GM23338 (cell line): ENCODE results near the gene ABHD14A.

Source experiments
- CREB1 ChIP-seq: fragments of 250-450 bp; sonication (Bioruptor Pico); IDR thresholded peaks from 2 replicates; pipeline ENCODE4 v1.5.0; 2020; ENCODE audit warnings: low read depth, mild to moderate bottlenecking, moderate library complexity
- EZH2 ChIP-seq: fragments of 200-600 bp; sonication (generic); IDR thresholded peaks from one replicate; pipeline ENCODE4 v1.8.0; 2017; ENCODE audit warnings: antibody characterized with exemption, mild to moderate bottlenecking, low read depth; ENCODE audit not compliant: unreplicated experiment
- EZH2phosphoT487 ChIP-seq: fragments of 200-600 bp; sonication (generic); IDR thresholded peaks from one replicate; pipeline ENCODE4 v1.8.1; 2018; ENCODE audit warnings: antibody characterized with exemption; ENCODE audit not compliant: unreplicated experiment
- JUNB ChIP-seq: IDR thresholded peaks from one replicate; pipeline ENCODE4 v1.6.1; 2016; ENCODE audit warnings: antibody characterized with exemption; ENCODE audit not compliant: unreplicated experiment
- POLR2AphosphoS5 ChIP-seq: IDR thresholded peaks from 2 replicates; pipeline ENCODE4 v1.6.1; 2016; ENCODE audit warnings: antibody characterized with exemption, low read depth
- TF ChIP-seq, protein P1 (sequence below), 2 experiments: fragments of 200-600 bp in 1 of 2; sonication (generic) in 1 of 2; conservative IDR thresholded peaks; 2 replicates each; pipeline versions ENCODE4 v1.5.1 to v1.6.1; 2016 to 2017; ENCODE audit warnings: antibody characterized with exemption in 2 of 2, low read depth in 2 of 2, mild to moderate bottlenecking in 2 of 2, moderate library complexity in 1 of 2
- TF ChIP-seq, protein P2 (sequence below): IDR thresholded peaks from one replicate; pipeline ENCODE4 v1.6.1; 2018; ENCODE audit warnings: antibody characterized with exemption; ENCODE audit not compliant: unreplicated experiment
- TF ChIP-seq, protein P3 (sequence below): IDR thresholded peaks from 2 replicates; pipeline ENCODE4 v1.6.1; 2016; ENCODE audit warnings: antibody characterized with exemption
- TF ChIP-seq, protein P4 (sequence below): fragments of 250-450 bp; sonication (Bioruptor Pico); IDR thresholded peaks from 2 replicates; pipeline ENCODE4 v1.5.0; 2020; ENCODE audit warnings: mild to moderate bottlenecking, moderate library complexity

DNA sequence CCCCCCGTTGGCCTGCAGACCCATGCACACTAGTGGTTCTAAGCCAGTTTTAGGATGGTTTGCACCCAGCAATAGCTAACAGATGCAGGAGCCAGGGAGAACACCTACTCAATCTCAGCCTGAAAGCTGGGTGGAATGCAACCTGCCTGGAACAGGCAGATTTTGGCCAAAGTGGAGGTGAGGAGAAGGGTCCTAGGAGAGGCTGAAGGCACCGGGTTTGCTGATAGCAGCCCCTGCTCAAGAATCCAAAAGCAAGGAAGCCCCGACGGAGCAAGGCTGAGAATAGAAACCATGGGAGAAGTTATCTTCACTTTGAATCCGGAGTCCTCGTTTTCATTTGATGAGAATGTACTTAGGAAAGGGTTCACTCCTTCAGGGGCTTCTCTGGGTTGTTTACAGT, 43.1 kb upstream of the ABHD14A start:
- TF ChIP-seq, protein P1, sequence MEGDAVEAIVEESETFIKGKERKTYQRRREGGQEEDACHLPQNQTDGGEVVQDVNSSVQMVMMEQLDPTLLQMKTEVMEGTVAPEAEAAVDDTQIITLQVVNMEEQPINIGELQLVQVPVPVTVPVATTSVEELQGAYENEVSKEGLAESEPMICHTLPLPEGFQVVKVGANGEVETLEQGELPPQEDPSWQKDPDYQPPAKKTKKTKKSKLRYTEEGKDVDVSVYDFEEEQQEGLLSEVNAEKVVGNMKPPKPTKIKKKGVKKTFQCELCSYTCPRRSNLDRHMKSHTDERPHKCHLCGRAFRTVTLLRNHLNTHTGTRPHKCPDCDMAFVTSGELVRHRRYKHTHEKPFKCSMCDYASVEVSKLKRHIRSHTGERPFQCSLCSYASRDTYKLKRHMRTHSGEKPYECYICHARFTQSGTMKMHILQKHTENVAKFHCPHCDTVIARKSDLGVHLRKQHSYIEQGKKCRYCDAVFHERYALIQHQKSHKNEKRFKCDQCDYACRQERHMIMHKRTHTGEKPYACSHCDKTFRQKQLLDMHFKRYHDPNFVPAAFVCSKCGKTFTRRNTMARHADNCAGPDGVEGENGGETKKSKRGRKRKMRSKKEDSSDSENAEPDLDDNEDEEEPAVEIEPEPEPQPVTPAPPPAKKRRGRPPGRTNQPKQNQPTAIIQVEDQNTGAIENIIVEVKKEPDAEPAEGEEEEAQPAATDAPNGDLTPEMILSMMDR (conservative IDR thresholded peaks at IDR 0.05; ENCODE audit: low read depth in 2 of 2) = no peak
- TF ChIP-seq EZH2 = no peak
- no peak for TF ChIP-seq EZH2phosphoT487
- TF ChIP-seq, protein P2, sequence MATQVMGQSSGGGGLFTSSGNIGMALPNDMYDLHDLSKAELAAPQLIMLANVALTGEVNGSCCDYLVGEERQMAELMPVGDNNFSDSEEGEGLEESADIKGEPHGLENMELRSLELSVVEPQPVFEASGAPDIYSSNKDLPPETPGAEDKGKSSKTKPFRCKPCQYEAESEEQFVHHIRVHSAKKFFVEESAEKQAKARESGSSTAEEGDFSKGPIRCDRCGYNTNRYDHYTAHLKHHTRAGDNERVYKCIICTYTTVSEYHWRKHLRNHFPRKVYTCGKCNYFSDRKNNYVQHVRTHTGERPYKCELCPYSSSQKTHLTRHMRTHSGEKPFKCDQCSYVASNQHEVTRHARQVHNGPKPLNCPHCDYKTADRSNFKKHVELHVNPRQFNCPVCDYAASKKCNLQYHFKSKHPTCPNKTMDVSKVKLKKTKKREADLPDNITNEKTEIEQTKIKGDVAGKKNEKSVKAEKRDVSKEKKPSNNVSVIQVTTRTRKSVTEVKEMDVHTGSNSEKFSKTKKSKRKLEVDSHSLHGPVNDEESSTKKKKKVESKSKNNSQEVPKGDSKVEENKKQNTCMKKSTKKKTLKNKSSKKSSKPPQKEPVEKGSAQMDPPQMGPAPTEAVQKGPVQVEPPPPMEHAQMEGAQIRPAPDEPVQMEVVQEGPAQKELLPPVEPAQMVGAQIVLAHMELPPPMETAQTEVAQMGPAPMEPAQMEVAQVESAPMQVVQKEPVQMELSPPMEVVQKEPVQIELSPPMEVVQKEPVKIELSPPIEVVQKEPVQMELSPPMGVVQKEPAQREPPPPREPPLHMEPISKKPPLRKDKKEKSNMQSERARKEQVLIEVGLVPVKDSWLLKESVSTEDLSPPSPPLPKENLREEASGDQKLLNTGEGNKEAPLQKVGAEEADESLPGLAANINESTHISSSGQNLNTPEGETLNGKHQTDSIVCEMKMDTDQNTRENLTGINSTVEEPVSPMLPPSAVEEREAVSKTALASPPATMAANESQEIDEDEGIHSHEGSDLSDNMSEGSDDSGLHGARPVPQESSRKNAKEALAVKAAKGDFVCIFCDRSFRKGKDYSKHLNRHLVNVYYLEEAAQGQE = no peak
- no peak for TF ChIP-seq CREB1 (CRISPR knock-in tag)
- no peak for TF ChIP-seq POLR2AphosphoS5
- TF ChIP-seq JUNB = no peak
- TF ChIP-seq, protein P3, sequence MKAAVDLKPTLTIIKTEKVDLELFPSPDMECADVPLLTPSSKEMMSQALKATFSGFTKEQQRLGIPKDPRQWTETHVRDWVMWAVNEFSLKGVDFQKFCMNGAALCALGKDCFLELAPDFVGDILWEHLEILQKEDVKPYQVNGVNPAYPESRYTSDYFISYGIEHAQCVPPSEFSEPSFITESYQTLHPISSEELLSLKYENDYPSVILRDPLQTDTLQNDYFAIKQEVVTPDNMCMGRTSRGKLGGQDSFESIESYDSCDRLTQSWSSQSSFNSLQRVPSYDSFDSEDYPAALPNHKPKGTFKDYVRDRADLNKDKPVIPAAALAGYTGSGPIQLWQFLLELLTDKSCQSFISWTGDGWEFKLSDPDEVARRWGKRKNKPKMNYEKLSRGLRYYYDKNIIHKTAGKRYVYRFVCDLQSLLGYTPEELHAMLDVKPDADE = no peak
- TF ChIP-seq, protein P4, sequence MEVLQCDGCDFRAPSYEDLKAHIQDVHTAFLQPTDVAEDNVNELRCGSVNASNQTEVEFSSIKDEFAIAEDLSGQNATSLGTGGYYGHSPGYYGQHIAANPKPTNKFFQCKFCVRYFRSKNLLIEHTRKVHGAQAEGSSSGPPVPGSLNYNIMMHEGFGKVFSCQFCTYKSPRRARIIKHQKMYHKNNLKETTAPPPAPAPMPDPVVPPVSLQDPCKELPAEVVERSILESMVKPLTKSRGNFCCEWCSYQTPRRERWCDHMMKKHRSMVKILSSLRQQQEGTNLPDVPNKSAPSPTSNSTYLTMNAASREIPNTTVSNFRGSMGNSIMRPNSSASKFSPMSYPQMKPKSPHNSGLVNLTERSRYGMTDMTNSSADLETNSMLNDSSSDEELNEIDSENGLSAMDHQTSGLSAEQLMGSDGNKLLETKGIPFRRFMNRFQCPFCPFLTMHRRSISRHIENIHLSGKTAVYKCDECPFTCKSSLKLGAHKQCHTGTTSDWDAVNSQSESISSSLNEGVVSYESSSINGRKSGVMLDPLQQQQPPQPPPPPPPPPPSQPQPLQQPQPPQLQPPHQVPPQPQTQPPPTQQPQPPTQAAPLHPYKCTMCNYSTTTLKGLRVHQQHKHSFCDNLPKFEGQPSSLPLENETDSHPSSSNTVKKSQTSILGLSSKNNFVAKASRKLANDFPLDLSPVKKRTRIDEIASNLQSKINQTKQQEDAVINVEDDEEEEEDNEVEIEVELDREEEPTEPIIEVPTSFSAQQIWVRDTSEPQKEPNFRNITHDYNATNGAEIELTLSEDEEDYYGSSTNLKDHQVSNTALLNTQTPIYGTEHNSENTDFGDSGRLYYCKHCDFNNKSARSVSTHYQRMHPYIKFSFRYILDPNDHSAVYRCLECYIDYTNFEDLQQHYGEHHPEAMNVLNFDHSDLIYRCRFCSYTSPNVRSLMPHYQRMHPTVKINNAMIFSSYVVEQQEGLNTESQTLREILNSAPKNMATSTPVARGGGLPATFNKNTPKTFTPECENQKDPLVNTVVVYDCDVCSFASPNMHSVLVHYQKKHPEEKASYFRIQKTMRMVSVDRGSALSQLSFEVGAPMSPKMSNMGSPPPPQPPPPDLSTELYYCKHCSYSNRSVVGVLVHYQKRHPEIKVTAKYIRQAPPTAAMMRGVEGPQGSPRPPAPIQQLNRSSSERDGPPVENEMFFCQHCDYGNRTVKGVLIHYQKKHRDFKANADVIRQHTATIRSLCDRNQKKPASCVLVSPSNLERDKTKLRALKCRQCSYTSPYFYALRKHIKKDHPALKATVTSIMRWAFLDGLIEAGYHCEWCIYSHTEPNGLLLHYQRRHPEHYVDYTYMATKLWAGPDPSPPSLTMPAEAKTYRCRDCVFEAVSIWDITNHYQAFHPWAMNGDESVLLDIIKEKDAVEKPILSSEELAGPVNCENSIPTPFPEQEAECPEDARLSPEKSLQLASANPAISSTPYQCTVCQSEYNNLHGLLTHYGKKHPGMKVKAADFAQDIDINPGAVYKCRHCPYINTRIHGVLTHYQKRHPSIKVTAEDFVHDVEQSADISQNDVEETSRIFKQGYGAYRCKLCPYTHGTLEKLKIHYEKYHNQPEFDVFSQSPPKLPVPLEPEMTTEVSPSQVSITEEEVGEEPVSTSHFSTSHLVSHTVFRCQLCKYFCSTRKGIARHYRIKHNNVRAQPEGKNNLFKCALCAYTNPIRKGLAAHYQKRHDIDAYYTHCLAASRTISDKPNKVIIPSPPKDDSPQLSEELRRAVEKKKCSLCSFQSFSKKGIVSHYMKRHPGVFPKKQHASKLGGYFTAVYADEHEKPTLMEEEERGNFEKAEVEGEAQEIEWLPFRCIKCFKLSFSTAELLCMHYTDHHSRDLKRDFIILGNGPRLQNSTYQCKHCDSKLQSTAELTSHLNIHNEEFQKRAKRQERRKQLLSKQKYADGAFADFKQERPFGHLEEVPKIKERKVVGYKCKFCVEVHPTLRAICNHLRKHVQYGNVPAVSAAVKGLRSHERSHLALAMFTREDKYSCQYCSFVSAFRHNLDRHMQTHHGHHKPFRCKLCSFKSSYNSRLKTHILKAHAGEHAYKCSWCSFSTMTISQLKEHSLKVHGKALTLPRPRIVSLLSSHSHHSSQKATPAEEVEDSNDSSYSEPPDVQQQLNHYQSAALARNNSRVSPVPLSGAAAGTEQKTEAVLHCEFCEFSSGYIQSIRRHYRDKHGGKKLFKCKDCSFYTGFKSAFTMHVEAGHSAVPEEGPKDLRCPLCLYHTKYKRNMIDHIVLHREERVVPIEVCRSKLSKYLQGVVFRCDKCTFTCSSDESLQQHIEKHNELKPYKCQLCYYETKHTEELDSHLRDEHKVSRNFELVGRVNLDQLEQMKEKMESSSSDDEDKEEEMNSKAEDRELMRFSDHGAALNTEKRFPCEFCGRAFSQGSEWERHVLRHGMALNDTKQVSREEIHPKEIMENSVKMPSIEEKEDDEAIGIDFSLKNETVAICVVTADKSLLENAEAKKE (CRISPR knock-in tag) = no peak
